HG02970 (cell line): ENCODE data around the gene VKORC1L1.
"Not testable (repeated sequence)": the region's sequence is repeated elsewhere in the genome, so short reads cannot be mapped to it uniquely, and the experiment has no call there.

ENCODE experiments used
- ATAC-seq: cut with Tn5 transposase; IDR thresholded peaks from one replicate; pipeline ENCODE4 v1.9.1; 2021; ENCODE audit warnings: mild to moderate bottlenecking, moderate library complexity, moderate number of reproducible peaks; ENCODE audit not compliant: unreplicated experiment, low FRiP score

Gene VKORC1L1

DNA sequence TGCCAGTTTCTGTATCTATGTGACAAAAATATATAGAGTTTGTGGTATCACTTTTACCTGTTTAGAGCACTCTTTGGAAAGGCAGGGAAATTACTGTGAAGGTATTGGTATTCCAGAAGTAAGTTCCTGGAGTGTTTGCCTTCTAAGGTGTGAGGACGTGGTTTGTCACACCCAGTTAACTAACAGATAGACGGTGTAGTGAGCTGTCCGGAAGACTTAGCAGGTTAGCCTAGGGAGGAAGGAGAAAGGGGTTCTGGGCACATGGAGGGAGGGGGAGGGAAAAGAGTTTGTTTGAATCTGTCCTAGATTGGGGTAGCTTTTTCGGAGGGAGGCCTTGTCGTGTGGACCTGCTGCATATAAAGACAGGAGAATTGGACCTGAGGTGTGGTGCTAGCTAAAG is 7.4 kb downstream of the VKORC1L1 start:
- not testable (repeated sequence) for ATAC-seq

DNA sequence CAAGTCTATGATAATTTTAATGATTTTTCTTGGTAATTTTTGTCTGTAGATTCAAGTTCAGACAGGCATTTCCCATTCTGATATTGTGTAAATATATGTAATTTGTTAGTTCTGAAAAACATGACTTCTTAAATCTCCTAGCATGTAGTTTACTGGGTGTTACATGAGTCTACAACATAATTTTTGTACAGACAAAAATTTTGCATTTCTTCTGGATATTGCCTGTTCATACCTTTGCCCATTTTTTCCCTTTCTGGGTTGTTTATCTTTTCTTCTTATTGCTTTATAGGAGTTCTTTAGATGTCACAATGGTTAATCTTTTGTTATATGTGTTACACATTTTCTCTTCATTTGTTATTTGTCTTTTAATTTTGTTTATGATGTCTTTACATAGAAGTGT is 12.1 kb downstream of the VKORC1L1 start:
- ATAC-seq, result not testable (repeated sequence)

DNA sequence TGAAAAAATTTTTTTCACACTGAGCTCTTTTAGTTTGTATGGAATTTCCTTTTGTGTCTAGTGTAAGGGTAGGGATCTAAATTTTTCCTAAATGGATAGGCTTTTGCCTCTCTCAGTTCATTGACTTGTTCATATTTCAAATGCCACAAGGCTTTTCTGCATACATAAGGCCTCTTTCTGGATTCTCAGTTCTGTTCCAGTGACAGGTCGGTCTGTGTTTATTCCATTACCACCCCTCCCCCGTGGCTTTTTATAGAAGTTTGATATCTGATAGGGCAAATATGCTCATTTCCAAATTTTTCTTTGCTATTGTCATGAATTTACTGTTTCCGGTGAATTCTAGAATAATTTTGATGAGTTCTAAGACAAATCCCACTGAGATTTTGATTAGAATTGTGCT is 12.7 kb downstream of the VKORC1L1 start:
- ATAC-seq, result not testable (repeated sequence)

DNA sequence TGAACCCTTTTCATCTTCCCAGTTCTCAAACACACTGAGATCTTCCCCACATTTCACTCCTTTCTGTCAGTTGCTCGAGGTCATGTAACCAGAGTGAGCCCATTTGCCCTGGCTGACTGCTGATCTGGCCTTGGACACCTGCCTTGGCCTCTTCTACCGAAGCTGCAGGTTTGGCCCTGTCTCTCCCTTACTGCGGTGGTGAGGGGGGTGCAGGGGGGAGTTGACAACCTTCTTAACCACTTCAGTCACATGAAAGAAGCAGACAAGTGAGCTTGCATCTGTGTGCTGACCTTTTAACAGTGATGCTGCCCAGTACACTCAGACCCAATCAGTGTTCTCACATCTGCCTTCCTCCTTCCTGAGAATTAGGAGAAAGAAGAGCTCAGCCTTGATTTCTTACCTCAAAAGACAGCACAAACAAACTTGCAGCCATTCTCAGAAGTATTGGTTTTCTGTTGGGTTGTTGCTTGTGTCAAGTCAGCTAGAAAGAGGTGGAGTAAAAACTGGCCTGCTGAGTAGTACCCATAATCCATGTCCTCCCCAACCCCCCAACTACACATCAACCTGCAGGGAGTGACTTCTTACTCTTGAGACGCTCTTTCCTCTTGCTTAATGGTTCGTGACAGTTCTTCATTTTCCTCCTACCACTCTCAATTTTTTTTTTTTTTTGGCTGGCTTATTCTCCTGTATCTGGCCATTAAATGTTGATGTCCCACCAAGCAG is 15.7 kb downstream of the VKORC1L1 start:
- ATAC-seq, result not testable (repeated sequence)

DNA sequence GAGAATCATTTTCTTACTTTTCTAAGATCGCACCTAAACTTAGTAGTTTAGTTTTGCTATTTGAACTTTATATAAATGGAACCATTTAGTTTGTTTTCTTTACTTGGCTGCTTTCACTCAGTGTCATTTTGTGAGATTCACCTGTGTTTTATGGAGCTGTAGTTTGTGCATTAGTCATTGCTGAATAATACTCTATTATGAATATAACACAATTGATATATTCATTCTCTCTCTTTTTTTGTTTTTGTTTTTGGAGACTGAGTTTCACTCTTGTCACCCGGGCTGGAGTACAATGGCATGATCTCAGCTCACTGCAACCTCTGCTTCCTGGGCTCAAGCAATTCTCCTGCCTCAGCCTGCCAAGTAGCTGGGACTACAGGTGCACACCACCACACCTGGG is 16.8 kb downstream of the VKORC1L1 start:
- not testable (repeated sequence) for ATAC-seq

DNA sequence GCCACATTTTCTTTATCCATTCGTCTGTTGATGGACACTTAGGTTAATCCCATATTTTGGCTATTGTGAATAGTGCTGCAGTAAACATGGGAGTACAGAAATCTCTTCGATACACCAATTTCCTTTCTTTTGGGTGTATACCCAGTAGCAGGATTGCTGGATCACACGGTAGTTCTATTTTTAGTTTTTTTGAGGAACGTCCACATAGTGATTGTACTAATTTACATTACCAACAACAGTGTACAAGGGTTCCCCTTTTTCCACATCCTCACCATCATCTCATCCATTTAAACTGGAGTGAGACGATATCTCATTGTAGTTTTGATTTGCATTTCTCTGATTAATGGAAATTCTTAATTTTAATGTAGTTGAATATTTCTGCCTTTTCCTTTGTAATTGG is 19.3 kb downstream of the VKORC1L1 start:
- ATAC-seq, result no peak

DNA sequence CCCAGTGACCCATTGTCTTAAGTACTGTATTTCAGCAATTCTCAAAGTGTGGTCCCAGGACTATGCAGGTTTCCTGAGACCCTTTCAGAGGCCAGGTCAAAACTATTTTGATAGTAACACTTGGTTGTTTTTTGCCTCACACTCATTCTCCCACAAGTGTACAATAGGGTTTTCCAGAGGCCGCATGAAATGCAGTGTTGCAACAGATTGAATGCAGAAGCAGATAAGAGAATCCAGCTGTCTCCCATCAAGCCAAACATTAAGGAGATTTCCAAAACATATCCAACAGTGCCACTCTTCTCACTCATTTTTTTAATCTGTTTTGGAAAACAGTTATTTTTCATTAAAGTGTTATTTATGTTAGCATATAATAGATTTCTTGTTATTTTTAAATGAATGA is 20.0 kb downstream of the VKORC1L1 start:
- ATAC-seq, result no peak

DNA sequence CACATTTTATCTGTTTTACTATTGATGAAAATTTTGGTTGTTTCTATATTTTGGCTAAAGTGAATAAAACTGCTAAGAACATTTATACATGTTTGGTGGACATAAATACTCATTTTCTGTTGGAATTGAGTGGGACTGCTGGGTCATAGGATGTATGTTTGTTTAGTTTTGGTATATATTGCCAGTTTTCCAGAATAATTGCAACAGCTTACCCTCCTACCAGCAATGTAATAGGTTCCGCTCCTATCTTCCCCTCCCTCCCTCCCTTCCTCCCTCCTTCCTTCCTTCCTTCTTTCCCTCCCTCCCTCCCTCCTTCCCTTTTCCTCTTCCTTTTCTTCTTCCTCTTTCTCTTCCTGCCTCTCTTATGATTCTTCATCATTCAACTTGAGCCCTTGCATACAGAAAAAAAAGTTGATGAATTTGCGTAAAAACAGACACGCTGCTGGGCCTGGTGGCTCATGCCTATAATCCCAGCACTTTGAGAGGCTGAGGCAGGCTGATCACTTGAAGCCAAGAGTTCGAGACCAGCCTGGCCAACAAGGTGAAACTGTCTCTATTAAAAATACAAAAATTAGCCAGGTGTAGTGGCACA is 23.5 kb downstream of the VKORC1L1 start:
- no peak for ATAC-seq

DNA sequence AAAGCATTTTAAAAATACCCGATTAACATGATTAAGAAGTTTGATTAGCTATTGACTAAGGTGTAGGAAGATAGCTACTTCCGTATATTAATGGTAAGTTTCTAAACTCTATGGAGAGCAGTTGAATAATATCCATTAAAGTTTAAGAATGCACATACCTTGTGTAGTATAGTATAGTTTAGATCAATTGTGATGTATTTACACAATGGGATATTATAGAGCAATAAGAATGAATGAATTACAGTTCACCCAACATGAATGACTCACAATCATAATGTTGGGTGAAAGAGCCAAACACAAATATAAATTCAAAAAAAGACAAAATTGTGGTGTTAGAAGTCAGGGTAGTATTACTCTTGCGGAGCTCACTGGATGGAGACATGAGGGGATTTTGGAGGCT is 24.4 kb downstream of the VKORC1L1 start:
- ATAC-seq, result not testable (repeated sequence)

DNA sequence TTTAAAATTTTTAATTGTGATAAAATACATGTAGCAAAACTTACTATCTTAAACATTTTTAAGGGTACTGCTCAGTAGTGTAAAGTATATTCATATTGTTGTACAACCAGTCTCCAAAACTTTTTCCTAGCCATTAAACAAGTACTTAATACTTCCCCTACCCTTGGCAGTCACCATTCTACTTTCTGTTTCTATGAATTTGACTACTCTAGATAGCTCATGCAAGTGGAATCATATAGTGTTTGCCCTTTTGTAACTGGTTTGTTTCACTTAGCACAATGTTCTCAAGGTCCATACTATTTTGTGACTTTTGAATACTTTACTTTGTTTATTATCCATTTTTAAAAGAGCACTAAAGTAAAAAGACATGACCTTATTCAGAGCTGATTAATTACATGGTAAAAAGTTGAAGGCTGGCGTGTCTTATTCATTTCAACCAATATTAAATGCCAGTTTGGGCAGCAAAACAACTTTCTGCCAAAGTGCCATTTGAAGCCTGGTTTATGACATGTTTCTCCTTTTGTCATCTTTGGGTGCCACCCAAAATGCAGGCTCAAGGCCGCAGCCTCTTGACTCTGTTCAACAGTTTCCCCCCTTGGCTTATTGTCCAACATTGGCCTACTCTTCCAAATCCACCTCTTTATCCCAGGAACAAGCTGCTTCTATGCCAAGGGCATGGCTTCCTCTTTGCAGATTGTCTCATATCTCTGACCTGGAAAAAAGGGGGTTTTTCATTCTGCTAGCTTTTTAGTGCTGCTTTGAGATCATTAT is 26.0 kb downstream of the VKORC1L1 start:
- not testable (repeated sequence) for ATAC-seq

DNA sequence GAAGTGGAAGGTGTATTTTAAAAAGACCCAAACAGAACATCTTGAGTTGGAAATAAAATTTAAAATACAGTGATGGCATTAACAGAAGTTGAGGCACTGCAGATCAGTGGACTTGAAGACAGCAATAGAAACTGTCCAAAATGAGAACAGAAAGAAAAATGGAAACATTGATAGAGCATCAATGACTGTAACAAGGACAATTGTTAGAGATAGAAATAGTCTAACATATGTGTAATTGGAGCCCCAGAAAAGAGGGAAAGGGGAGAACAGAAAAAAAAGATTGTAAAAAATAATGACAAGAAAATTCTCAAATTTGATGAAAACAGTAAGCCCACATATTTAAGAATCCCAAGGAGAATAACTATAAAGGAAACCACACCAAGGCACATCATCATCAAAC is 29.4 kb downstream of the VKORC1L1 start:
- no peak for ATAC-seq

DNA sequence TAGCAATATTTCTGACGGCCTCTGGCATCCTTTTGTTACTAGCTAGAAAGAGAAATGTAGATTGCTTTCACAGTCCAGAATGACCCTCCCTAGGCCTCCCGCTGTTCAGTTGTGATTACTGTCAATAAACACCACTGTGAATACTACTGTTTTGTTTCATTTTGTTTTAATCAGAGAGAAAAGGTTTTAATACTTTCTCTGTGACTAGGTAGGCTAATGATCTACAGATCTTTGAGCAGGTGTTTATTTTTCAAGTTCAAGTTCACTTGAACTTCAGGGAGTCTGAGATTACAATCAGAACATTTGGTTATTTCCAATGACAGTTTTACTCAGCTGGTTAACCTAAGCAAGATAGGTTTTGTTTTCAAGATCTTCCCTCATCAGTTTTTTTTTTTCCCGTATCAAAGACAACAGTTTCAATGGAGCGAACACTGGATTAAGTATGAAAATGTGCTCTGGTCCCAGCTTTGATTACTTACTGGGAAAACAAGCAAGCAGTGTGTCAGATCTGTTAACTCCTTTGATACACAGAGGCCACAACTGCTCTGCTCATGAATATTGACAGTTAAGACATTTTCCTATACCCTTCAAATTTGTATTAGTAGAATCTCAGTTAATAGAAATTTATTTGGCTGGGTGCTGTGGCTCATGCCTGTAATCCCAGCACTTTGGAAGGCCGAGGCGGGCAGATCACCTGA is 34.8 kb downstream of the VKORC1L1 start:
- ATAC-seq, result no peak

DNA sequence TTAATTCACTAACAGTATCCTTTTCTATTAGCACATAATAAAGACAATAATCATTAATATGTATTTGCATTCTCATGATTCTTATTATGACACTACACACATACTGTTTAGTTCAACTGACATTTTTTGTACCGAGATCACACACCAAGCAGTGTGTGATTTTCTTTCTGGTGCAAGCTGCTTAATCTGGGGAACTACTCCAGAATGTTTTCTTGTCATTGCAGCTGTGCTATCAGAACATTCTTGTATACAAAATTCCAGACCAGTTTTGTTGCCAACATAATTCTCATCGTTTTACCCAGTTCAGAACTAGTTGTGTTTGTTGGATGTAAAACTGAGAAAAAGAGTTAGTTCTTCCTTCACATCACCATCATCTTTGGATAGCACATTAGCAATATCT is 37.4 kb downstream of the VKORC1L1 start:
- ATAC-seq, result no peak

DNA sequence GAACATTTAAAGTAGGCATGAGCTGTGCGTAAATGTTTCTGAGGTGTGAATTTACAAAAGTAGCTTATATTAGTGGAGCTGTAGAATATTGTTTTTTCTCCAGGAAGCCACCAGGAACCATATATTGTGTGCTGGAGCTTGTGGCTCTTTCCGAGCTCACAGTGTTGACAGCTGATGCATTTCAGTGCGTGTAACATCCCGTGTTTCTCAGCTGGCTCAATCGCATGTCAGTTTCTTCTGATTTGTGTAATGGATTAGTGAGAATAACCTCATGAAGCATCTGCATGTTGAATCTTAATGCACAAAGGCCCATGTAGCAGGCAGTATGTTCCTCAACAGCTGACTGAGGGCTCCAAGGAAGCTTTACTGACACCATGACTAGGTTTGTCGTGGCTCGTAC is 39.4 kb downstream of the VKORC1L1 start:
- no peak for ATAC-seq

DNA sequence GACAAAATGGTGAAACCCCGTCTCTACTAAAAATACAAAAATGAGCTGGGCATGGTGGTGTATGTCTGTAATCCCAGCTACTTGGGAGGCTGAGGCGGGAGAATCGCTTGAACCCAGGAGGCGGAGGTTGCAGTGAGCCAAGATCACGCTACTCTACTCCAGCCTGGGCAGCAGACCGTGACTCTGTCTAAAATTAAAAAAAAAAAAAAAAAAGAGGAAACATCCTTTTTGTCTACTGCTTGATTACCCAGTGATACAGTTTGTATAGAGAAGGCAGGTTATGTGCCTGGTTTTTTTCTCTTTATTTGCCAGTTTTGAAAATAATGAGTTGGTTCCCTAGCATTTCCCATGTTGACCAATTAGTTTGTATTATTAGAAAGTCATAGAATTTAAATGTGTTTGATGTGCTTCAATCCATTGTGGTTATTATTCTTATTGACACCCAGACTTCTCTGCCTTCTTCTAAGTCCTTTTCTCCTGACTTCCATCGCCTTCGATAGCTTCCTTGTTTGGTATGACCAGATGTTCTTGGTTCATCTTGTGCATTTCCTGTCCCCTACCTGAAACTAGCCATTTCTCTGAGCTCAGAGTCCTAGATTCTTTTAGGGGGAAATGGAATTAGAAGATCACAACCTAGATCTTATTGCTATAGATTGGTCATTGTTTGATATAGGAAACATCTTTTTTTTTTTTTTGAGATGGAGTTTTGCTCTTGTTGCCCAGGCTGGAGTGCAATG is 43.2 kb downstream of the VKORC1L1 start:
- ATAC-seq, result no peak

DNA sequence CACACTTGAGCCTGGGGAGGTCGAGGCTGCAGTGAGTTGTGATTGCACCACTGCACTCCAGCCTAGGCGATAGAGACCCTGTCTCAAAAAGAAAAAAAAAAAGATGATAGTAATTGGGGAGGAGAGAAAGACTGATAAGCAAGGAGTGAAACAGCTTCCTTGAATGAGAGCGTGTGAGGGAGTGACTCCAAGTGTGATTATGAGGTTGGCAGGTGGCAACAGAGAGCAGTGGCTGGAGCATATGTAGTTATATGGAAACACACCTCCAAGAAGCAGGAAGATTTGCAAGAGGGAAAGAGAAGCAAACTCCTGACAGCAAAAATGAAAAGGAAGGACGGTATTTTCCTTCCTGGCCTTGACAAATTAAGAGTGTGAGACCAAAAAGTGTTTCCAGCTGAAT is 50.4 kb downstream of the VKORC1L1 start:
- no peak for ATAC-seq

DNA sequence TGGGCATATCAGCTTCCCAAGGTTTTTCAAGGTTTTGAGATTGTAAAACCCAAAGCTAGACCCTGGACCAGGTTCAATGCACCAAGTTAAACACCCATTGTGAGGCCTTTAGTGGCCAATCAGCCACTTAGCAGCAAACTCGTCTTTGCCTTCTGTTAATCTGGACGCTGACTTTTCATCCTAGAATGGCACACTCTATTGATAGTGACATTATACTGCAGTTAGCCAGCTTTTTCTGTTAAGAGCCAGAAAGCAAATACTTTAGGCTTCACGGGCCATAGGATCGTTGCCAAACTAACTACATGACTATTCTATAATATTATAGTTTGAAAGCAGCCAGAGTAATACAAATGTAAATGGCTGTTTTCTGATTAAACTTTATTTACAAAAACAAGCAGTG is 51.3 kb downstream of the VKORC1L1 start:
- ATAC-seq, result no peak

DNA sequence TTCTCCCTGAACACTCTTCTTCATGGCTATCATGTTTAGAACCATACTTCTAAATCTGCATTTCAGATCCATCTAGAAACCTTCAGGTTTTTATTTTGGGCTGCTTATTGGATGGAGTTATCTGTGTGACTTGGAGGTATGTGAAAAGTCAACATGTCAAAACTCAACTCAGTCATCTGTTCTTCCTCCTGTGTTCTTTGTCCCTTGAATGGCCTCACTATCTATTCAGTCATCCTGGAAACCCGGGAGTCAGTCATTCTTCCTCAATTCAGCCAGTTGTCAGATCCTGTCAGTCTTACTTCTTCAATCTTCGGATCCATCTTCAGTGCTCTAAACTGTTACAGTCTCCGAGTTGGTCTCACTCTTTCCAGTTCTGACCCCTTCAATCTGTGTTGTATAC is 52.2 kb downstream of the VKORC1L1 start:
- ATAC-seq, result no peak

DNA sequence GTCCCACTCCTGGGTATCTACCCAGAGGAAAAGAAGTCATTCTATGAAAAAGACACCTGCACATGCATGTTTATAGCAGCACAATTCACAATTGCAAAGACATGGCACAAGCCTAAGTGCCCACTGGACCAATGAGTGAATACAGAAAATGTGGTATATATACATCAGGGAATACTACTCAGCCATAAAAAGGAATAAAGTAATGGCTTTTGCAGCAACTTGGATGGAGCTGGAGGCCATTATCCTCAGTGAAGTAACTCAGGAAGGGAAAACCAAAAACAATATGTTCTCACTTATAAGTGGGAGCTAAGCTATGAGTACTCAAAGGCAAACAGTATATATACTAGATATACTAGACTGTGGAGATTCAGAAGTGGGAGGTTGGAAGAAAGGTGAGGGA is 53.7 kb downstream of the VKORC1L1 start:
- no peak for ATAC-seq
